Gastrocnemius medialis (tissue), 4 donors: ENCODE data around the gene TIAM2.

Experiments
- POLR2A ChIP-seq, 2 donors: fragments of 450-650 bp; IDR thresholded peaks; one replicate each; pipeline ENCODE4 v1.6.1; 2017; ENCODE audit warnings: antibody characterized with exemption in 2 of 2, mild to moderate bottlenecking in 2 of 2, moderate library complexity in 2 of 2
- TF ChIP-seq, protein P1 (sequence below), 5 experiments: fragments of 450-650 bp in 3 of 5; fragments of 200-600 bp in 2 of 5; sonication (generic) in 2 of 5; IDR thresholded peaks in 4 of 5; conservative IDR thresholded peaks in 1 of 5; 1 replicate in 4 of 5; 2 replicates in 1 of 5; pipeline ENCODE4 v1.5.1; 2016 to 2019; ENCODE audit warnings: antibody characterized with exemption in 5 of 5, mild to moderate bottlenecking in 3 of 5, moderate library complexity in 3 of 5

DNA sequence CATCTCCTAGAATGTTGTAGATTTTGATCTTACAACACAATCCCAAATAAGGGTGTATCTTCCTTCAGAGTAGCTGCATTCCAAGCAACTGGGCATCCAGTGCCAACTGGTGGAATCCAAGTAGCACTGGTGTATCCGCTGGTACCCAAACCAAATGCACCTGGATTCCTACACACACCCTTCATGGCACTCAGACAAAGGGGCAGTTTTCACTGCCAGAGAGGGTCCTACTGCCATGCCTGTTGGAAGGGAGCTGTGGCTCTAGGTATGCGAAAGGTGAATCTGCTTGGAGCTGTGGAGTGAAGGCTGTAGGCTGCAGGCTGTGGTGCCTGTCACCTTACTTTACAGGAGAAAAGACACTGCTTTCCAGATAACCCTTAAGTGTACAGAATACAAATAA is 251.7 kb downstream of the TIAM2 start:
- TF ChIP-seq, protein P1, sequence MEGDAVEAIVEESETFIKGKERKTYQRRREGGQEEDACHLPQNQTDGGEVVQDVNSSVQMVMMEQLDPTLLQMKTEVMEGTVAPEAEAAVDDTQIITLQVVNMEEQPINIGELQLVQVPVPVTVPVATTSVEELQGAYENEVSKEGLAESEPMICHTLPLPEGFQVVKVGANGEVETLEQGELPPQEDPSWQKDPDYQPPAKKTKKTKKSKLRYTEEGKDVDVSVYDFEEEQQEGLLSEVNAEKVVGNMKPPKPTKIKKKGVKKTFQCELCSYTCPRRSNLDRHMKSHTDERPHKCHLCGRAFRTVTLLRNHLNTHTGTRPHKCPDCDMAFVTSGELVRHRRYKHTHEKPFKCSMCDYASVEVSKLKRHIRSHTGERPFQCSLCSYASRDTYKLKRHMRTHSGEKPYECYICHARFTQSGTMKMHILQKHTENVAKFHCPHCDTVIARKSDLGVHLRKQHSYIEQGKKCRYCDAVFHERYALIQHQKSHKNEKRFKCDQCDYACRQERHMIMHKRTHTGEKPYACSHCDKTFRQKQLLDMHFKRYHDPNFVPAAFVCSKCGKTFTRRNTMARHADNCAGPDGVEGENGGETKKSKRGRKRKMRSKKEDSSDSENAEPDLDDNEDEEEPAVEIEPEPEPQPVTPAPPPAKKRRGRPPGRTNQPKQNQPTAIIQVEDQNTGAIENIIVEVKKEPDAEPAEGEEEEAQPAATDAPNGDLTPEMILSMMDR (IDR thresholded peaks at IDR 0.05 in 4 of 5, conservative IDR thresholded peaks at IDR 0.05 in 1 of 5) = no peak
- TF ChIP-seq POLR2A (IDR thresholded peaks at IDR 0.05) = no peak
